Kasumi-1 (cell line): ENCODE data around the gene ST6GAL2.

ENCODE experiments used
- DNase-seq, 2 experiments: peaks; one replicate each; lab custom pipeline; 2025; lab: John Stamatoyannopoulos, UW

ST6GAL2 gene

DNA sequence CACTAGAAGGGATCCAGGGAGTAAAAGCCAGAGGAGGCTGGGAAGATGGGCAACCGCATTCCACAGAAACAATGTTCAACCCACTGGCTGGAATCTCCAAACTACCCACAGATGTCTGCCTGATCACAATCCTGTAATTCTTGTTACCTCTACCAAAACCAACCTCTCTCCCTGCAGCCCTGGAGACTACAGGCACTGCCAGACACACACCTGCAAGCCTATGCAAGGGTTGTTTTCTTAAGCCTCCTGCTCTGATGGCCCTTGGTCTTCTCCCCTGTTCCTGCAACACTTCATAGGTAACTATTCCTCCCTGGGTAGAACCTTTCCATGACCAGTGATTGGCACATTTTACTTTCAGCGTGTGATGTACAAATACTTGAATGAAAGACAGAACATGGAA is 21.9 kb downstream of the ST6GAL2 start:
- no peak for DNase-seq

DNA sequence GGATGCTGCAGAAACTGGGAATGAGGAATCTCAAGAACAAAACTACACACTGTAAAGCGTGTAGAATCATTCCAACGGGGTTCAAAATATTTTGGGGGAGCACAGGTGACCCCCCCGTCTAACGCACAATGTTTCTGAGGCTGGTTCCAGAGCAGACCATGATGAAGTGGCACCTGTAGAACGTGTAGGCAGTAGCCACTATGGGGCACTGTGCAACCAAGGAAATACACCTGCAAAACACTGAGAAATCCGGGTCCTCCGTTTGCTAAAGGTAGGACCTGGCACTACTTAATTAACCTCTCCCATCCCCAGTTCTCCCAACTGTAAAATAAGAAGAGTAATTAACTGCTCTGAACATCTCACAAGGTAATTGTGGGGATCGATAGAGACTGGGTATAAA is 22.6 kb downstream of the ST6GAL2 start:
- DNase-seq: no peak

DNA sequence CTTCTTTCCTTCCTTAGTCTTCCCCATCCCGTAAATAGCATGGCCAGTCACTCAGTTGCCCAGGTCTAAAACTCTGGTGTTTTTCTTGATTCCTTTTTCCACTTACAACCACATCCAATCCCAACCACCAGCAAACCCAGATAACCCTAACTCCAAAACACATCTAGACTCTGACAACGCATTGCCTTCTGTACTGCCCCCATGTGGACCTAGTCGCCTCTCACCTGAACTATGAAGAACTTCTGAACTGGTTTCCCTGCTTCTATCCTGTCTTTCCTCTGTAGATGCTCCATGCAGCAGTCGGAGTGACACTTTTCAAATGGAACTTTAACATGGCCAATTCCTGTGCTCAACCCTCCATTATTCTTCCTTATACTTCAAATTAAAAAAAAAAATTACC is 26.5 kb downstream of the ST6GAL2 start:
- no peak for DNase-seq

DNA sequence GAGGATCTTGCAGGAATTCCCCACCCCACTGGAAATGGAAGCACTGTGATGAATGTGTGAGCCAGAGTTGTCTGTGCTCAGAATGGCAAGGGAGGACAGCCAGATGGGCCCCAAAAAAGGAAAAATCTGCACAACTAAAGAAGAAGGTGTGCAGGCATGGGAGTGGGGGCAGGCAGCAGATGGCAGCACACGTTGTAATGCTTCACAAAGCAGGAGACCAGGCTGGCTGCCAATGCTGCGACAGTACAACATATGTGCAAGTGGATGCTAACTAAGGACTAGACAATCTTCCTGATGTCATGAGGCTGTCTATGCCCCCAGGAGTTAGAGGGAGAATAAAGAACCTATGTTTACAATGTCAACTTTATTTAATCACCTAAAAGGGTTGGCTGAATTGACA is 27.2 kb downstream of the ST6GAL2 start:
- DNase-seq: no peak

DNA sequence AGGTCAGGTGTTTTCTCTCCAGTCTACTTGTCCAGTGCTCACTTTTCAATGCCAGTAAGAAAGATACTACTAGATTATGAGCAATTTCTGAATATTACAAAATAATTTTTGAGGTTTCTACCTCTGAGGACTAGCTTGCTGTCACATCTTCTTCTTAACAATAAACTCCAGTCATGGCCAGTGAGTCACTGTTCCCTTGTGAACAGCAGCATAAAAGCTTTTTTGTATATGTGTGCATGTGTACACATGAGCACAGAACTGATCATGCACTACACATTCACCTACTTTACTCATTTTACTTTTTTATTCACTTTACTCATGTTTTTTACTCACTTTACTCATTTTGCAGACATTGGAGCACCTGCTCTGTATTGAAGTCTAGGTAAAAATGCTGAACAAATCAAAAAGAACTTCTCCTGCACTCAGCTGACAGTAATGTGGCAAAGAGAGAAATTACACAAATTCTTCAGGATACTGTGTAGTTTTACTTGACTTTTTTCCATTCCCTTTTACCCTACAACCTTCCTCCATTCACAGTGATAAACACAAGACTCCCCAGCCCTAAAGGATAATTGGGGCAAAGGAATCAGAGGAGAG is 28.0 kb downstream of the ST6GAL2 start:
- no peak for DNase-seq

DNA sequence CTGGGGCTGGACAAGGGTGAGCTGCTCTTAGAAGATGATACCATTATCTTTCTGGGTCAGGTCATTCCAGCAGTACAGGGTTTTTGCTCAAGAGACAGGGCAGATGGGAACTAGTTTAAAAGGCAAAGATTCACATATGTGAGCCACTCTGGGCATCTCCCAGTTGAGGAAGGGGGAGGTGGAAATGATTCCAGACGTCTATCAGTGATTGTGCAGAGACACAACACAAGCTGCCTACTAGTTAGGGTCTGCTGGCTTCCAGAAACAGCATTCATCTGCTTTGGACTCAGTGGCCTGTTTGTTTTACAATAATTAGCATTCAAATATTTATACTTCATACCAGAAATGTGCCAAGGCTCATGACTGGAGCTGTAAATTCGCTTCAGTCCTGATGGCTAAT is 32.3 kb downstream of the ST6GAL2 start:
- DNase-seq: no peak

DNA sequence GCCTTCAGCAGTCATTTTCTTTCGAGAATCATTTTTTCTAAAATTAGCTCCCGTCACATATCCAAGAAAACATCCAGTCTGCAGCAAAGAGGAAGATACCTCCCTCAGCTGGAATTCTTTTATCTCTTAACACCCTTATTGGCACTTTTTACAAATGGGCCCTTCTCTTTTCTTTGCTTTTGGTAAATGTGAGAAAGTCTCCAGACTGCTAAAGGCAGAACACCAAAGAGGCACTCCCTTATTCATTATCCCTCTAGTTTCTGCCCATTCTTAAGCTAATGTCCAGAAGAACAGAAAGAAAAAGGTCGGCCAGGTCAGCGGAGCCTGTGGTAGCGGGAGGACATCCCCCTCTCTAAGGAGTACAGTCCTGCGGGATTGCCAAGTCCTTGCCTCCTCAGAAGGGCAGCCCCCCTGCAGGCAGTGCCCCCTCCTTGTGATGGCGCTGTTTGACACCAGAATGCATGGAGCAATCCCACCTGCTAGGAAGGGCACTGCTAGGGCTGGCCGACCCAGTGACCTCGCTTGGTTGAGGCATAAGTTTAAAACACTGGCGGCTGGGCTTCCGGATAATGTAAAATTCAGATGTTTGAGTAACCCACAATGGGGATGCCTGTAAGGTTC is 34.0 kb downstream of the ST6GAL2 start:
- DNase-seq: no peak

DNA sequence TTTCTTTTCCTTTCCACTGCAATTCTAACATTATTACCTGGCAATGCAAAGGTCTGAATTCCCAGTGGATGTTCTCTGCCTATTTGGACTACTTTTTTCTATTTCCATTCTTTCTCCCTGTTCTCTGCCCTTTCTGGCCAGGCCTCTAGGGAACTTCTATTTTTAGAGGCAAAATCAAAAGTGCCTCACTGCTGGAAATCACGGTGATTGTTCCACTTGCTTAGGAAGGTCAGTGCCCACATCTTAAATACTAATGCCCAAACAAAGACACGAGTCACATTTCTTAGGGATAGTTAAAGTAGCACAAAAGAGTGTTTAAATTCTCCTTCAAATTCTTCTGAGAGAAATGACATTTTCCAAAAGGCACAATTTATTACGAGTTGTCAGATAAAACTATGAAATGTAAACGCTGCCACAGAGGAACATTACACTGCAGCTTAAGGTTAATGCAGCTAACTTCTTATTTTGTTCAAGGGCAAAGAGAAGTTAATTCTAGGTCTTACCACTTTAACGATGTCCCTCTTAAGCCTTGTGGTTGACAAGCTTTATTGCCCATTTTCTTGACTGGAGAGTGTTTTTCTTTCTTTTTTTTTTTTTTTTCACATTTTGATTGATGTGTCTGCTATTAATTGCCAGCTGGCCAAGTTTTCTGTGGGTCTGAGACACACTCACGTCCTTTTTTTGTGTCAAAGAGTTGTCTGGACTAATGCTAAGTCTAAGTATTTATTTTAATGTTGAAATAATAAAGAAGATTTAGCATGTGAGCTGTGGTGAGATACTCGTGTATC is 34.7 kb downstream of the ST6GAL2 start:
- DNase-seq: no peak

DNA sequence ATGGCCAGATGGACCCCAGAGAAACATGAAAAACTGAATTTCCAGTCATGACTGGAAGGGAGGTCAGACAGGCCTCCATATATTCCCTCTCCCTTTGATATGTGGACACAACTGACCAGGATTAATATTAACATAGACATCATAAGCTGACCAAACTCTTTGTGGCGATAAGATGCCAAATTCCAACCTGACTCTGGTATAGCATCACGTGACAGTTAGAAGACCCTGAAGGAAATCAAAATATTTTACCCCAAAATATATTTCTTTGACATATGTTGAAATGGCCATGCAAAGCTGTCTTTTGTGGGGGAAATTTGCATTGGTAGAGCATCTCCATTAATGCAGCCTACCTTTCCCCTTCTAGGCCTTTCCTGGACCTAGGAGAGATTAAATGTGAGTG is 36.7 kb downstream of the ST6GAL2 start:
- DNase-seq: no peak

DNA sequence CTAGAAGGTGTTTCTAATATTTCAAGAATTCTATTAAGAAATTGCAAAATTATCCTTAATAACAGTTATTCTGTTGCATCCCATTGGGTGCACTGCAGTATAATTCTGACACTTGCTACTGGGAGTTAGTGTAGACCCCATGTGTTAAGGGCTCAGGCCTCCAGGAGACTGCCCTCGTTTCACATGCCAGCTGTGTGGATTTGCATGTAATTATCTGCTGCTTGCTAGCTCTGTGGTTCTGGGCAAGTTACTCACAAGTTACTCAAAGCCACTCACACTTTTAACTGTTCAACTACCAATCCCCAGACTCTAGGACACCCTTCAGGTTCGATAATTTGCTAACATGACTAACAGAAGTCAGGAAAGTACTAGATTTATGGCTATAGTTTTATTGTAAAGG is 38.6 kb downstream of the ST6GAL2 start:
- no peak for DNase-seq

DNA sequence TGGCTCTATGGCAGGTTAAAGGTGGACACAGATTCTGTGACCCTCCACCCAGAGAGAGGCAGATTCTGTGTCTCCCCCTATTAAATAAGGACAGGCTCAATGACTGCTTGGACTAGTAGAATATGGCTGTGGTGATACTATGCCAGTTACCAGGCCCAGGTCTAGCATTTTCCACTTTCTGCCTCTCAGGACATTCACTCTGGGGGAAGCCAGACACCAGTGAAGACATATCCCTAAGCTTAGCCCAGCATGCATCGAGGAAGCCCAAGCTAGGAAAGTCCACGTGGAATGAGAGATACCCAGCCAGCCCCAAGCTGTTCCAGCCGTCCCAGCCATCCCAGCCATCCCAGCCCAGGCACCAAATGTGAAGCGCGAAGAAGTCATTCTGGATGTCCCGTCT is 40.3 kb downstream of the ST6GAL2 start:
- DNase-seq: no peak

DNA sequence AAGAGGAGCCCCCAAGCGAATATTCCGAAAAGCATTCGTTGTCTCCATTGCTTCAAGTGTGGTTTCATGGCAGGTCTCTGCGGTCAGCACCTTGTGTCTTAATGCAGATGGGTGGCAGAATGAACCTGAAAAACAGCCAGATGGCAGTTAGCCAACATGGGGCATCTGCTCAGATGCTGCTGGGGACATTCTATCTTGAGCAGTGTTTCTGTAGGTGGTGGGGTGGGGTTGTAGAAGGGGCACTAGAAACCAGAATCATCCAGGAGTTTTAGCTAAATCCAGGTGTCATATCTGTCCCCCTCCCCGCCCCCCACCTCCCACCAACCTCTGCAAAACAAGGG is 42.1 kb downstream of the ST6GAL2 start:
- DNase-seq: no peak

DNA sequence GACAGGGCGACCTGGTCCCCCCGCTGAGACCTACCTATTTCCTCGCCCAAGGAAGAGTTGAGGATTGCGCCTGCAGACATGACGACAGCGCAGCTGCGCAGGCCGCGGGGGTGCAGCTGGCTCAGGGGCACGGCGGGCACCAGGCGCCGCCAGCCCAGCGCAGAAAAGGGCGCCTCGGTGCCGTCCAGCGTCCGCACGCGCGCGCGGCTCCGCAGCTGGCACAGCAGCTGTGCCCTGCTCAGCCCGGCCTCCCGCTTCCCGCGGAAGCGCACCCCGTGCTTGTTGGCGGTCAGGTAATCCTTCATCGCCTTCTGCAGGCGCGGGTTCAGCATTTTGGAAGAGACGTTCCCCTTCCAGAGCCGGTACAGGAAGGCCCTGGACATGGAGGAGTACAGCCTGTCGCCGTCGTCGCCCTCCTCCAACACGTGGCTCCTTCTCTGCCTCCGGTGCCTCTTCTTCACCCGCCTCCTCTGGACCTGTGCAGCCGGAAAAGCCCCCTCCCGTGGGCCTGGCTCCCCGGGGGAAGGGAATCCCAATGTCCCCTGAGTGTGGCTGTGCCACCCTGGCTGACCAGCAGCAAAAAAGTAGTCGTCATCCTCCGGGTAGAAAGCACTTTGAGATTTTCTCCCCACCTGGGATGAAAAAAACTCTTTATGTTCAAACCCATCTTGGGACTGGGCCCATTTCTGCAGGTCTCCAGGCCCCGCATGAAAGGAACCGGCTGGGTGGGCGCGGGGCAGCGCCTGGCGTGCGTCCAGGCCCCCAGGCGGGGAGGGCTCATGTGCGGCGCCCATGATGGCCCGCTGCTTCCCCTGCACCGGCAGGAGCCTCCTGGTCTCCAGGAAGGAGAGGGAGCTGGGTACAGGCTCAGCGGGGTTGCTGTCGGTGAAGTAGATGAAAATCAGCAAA is 42.7 kb downstream of the ST6GAL2 start:
- no peak for DNase-seq

DNA sequence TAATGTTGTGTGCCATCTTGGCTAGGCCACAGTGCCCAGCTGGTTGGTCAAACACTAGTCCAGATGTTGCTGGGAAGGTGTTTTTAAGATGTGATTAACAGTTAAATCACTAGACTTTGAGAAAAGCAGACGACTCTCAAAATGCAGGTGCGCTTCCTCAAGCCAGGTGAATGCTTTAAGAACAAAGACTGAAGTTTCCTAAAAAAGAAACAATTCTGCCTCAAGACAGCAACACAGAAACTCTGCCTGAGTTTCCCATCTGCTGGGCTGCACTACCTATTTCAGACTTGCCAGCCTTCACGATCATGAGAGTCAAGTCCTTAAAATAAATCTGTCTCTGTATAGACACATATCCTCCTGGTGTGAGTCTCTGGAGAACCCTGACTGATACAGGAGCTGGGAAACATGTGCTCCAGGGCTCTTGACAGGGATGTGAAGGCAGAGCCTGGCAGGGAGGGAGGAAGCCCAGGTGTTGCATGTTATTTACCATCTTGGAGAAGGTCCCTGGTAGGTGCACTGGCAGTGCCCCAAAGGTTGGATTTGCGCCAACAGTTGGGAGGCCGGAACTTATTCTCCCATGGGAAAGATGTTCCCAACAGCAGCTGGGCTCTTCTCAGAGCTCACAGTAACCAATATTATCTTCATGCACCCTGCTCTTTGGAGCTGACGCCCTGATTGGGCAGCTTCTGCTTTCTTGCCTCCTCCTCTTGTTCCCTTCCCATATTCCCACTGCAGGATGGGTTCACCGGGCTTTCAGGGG is 43.9 kb downstream of the ST6GAL2 start:
- DNase-seq: no peak

DNA sequence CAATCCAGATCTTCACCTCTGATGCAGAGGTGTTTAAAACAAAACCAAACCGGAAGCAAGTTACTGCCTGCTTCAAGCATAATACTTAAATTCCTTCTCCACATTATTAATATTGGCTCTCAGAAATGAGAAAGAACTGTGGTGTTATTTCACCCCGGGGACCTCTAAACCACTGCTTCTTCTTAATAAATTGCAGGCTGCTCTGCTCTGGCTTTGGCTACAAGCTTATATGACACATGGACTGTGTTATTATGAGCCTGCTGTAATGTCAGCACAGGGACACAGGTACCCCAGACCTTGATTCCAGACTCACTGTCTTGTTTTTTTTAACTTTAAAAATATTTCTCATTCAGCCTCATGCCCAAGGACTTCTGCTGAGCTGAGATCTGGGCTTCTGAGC is 45.1 kb downstream of the ST6GAL2 start:
- DNase-seq: no peak

DNA sequence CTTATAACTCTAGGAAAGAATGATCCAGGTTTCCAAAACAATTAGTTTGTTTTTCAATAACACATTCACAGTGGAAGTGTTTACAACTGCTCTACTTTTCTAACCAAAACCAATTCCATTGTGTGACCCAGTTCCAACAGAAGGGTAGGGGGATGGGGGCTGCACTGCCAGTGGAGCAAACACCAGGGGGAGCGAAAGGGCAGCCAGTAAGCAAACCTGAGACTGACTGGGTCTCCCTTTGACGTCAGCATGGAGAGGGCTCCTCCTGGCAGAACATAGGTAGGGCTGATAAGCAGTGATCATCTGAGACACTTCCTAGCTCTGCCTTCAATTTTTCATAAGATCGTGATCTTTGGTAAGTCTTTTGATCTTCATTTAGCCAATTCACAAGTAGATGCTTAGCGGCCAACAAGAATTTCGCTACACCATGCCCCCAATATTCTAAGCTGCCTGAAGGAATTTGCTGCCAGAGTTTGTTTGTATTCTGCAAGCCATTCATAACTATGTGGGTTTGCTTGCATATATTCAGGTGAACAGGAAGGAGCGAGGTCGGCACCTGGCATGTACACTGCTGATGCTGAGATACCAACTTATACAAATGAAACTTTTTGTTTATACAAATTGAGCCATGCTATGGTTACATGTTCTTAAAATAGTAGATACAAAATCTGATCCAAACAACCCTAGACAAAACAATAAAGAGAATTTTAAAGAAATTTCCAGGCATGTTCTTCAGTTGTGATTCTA is 45.9 kb downstream of the ST6GAL2 start:
- DNase-seq: peak in 1 of 2 experiments; percentile 9

DNA sequence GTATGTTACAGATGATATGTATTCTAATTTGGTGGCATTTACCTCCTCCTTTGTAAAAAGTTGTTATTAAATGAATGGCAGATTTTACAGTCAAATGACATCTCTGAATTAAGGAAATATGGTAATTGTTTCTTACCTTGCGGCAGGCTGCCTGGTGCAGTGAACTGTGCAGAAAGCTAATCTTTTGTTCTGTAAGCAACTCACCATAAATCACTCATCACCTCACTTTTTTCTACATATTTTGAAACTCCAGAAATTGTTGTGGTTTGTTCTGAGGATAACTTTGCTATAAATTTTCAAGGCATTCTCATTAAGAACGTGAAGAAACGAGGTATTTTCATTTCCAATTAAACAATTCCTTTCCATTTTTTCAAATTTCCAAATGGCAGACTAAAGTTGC is 52.7 kb downstream of the ST6GAL2 start:
- DNase-seq: no peak

DNA sequence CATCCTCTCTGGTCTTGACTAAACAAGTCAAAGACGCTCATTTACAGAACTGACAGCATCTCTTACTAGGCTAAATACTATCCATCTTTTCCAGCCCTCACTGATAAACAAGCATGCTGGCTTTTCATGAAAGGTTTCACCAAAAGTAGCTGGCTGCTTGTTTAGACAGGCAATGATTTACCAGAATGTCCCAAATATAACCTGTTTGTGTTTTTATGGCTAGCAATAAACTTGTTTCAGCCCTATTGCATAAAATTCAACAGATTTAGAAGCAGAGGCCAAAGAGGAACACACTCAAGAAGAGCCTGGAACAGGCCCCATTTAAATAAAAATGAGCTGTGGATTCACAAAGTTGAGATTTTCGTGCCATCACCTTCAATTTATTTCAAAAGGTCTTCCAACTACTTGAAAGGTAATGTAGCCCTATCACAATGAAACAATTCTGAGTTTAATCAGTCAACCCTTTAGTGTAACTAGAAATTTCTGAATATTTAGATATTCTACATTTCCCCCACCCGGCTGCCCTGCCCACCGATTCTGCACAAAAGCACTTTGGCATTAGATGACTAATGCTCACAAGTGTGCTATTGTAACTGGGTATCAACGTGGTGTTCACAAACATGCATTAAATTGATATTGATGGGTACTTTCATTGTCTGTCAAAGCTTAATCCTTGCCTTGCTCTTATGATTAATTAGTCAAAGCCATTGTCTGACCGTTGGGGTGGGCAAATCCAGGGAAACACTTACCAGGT is 54.0 kb downstream of the ST6GAL2 start:
- DNase-seq: no peak

DNA sequence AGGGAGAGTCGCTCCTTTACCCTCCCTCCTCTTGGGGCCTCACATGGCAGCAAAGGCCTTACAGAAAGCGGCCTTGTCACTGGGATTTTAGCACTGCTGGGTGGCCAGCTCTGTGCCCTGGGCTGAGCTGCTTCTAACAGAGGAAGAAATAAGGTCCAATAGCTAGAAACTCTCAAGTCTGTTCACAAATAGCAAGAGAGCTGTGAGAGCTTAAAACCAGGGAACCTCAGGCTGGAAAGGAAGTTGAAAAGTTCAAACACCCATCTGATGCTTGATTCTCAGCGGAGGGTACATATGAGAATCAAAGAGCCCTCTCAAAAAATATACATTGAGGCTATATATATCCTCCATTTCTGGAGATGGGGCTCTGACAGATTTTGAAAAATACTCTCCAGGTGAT is 54.7 kb downstream of the ST6GAL2 start:
- no peak for DNase-seq

DNA sequence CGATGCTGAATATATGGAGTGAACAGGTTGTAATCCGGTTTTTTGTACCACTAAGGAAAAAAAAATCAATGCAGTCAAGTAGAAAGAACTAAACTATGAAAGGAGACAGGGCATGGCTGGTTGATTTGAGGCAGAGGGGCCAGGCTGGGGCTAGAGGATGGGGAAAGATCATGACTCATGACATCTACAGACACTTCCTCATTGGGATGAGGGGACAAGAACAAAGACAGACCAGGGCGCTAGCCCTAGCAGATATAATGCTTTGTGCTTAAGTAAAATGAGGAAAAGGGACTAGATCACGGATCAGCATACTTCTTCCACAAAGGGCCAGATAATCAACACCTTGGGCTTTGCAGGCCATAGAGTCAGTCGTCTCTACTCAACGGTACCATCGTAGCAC is 55.8 kb downstream of the ST6GAL2 start:
- DNase-seq: peak; percentile 1 to 16
